Esophagus muscularis mucosa (tissue), 3 donors: ENCODE data around the gene RDH16.

Source experiments
- POLR2A ChIP-seq: fragments of 450-650 bp; IDR thresholded peaks from one replicate; pipeline ENCODE4 v1.6.1; 2017; ENCODE audit warnings: antibody characterized with exemption, moderate library complexity, mild to moderate bottlenecking, low read depth
- POLR2AphosphoS5 ChIP-seq, 2 donors: sonication (generic); formaldehyde crosslinking; IDR thresholded peaks; one replicate each; pipeline ENCODE4 v1.6.1; 2017; ENCODE audit warnings: antibody characterized with exemption in 2 of 2
- TF ChIP-seq, protein P1 (sequence below), 3 experiments: fragments of 200-600 bp in 2 of 3; fragments of 450-650 bp in 1 of 3; sonication (generic) in 2 of 3; IDR thresholded peaks; one replicate each; pipeline ENCODE4 v1.5.1; 2017 to 2019; ENCODE audit warnings: antibody characterized with exemption in 3 of 3, mild to moderate bottlenecking in 2 of 3, moderate library complexity in 1 of 3

DNA sequence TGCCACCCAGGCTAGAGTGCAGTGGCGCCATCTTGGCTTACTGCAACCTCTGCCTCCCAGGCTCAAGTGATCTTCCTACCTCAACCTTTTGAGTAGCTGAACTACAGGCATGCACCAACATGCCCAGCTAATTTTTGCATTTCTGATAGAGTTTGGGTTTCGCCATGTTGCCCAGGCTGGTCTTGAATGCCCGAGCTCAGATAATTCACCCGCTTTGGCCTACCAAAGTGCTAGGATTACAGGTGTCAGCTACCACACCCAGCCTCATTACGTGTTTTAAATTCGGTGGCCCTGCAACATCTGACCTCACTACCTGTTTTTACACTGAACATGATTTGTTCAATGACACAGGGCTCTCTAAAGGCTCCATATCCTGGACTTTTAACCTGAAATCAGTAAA, 22.9 kb upstream of the RDH16 start:
- TF ChIP-seq, protein P1, sequence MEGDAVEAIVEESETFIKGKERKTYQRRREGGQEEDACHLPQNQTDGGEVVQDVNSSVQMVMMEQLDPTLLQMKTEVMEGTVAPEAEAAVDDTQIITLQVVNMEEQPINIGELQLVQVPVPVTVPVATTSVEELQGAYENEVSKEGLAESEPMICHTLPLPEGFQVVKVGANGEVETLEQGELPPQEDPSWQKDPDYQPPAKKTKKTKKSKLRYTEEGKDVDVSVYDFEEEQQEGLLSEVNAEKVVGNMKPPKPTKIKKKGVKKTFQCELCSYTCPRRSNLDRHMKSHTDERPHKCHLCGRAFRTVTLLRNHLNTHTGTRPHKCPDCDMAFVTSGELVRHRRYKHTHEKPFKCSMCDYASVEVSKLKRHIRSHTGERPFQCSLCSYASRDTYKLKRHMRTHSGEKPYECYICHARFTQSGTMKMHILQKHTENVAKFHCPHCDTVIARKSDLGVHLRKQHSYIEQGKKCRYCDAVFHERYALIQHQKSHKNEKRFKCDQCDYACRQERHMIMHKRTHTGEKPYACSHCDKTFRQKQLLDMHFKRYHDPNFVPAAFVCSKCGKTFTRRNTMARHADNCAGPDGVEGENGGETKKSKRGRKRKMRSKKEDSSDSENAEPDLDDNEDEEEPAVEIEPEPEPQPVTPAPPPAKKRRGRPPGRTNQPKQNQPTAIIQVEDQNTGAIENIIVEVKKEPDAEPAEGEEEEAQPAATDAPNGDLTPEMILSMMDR (IDR thresholded peaks at IDR 0.05), result no peak
- no peak for TF ChIP-seq POLR2A
- no peak for TF ChIP-seq POLR2AphosphoS5 (IDR thresholded peaks at IDR 0.05)
